Natural killer cell (primary cell): Measurements from ENCODE around the gene NUDT16L1. TPM values are rescaled to one million over a fixed set of nuclear protein-coding genes. Genes with fewer than 3 reads are reported as not detected.

Source experiments
- ATAC-seq, 3 donors: fragments of 150-1000 bp in 2 of 3; fragments of 200-7000 bp in 1 of 3; cut with Tn5 transposase; 1 replicate in 1 of 3; 2 replicates in 2 of 3; pipeline ENCODE4 v1.10.0; 2021; ENCODE audit warnings: mild to moderate bottlenecking in 2 of 3, moderate library complexity in 2 of 3
- DNase-seq, 2 donors: peaks; one replicate each; pipeline versions ENCODE4 v3.0.0 to v3.0.0-alpha.2; 2013 to 2021; ENCODE audit warnings: mixed read lengths in 1 of 2
- H3K27ac ChIP-seq: one replicate; pipeline ENCODE4 v1.5.1; 2013; ENCODE audit warnings: mild to moderate bottlenecking, low read length
- H3K27me3 ChIP-seq: one replicate; pipeline ENCODE4 v1.6.1; 2013; ENCODE audit warnings: low read length; ENCODE audit not compliant: control insufficient read depth, insufficient read depth
- H3K36me3 ChIP-seq: one replicate; pipeline ENCODE4 v1.6.1; 2013; ENCODE audit warnings: low read length; ENCODE audit not compliant: control insufficient read depth, insufficient read depth
- H3K4me1 ChIP-seq: one replicate; pipeline ENCODE4 v1.6.1; 2013; ENCODE audit warnings: low read length; ENCODE audit not compliant: control insufficient read depth, insufficient read depth
- H3K4me3 ChIP-seq: one replicate; pipeline ENCODE4 v1.5.1; 2013; ENCODE audit warnings: low read length
- H3K9me3 ChIP-seq: one replicate; pipeline ENCODE4 v1.6.1; 2013; ENCODE audit warnings: low read length; ENCODE audit not compliant: control insufficient read depth, insufficient read depth
- H3K27ac Mint-ChIP-seq, 2 donors: one replicate each; pipeline ENCODE4 v1.8.0; 2022; ENCODE audit warnings: mild to moderate bottlenecking in 2 of 2, mixed read lengths in 2 of 2, moderate library complexity in 1 of 2
- H3K27me3 Mint-ChIP-seq, 2 donors: one replicate each; pipeline ENCODE4 v1.8.0; 2022; ENCODE audit warnings: low read depth in 2 of 2, mixed read lengths in 2 of 2
- H3K36me3 Mint-ChIP-seq: one replicate; pipeline ENCODE4 v1.8.0; 2022; ENCODE audit warnings: mixed read lengths
- H3K4me1 Mint-ChIP-seq, 2 donors: one replicate each; pipeline ENCODE4 v1.8.0; 2022; ENCODE audit warnings: mixed read lengths in 2 of 2
- H3K4me3 Mint-ChIP-seq: one replicate; pipeline ENCODE4 v1.8.0; 2022; ENCODE audit warnings: mild to moderate bottlenecking, moderate library complexity, mixed read lengths
- H3K9me3 Mint-ChIP-seq, 2 donors: one replicate each; pipeline ENCODE4 v1.8.0; 2022; ENCODE audit warnings: mixed read lengths in 2 of 2
- WGBS: methylation state at CpG from one replicate; pipeline ENCODE4 v1.1.7; 2013; ENCODE audit warnings: missing lambda C conversion rate; ENCODE audit not compliant: insufficient coverage; 5-methylcytosine and 5-hydroxymethylcytosine counted together
- intact Hi-C: fragments of 100-400 bp; cut with micrococcal nuclease; formaldehyde crosslinking; loops from one replicate; pipeline ENCODE4 v1.14.2; 2022
- total RNA-seq, 4 donors: library from RNA; stranded (reverse); fragments of 120-200 nt in 1 of 4; gene quantifications; one replicate each; pipeline versions ENCODE4 v1.2.3 to v1.2.4, GENCODE V29; 2013 to 2022
- TF ChIP-seq, protein P1 (sequence below): fragments of 200-600 bp; IDR thresholded peaks from one replicate; pipeline ENCODE4 v1.8.0; 2022; ENCODE audit warnings: antibody characterized with exemption

NUDT16L1 gene
- total RNA-seq, 3 donors from 2014 or later (not counting 1 experiment from before 2014, with no cell fraction given): 30.8 to 39.1 (median 35.0) TPM

DNA sequence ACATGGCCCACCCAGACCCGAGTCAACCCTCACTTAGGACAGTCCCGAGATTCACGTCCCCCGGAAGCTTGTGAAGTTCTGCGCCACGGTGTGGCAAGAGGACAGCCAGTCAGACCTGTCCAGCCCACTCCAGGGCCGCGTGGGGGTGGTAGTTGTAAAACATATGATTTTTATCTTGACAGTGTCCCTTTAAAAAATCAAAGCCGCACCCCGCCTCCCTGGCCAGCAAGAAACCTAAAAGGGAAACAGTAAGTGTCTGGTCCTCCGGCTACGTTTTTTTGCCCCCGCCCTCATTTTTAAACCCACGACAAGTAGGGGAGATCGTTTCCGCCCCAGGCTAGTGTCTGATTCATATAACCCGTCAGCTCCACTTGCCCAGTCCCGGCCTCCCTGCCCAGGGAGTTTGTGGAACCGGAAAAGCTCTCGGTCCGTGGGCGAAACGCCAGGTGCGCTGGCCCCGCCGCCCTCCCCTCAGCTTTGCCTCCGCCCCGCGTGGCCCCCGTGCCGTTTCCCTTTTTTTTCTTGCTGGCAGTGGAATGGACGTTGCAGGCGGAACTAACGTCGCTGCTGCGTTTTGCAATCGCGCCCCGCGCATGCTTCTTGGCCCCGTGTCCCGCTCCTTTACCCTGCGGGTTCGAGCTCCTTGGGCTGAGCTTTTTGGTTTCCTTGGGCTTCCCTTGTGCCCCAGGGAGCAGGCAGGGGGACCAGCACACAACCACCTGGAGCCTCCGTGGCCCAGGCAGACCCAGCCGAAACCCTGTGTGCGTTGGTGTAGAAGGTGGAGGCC, 13.3 kb upstream of the NUDT16L1 start:
- no peaks in the 10 kb centered on the region for H3K36me3 Mint-ChIP-seq
- no peaks in the 10 kb centered on the region for H3K9me3 ChIP-seq
- no peak overlapping the region for H3K4me3 Mint-ChIP-seq
- peaks cover 40% of the 10 kb centered on the region for H3K36me3 ChIP-seq
- intact Hi-C loops: no loop called here
- WGBS: 86% methylated on average over 47 of the region's 47 CpGs
- ATAC-seq: peak in 2 of 3 donors; percentile 21 to 52
- H3K4me3 ChIP-seq: no peak overlapping the region
- H3K4me1 Mint-ChIP-seq: peaks cover 18 to 33% of the 10 kb centered on the region in 2 donors
- no peak overlapping the region for H3K27ac Mint-ChIP-seq
- H3K9me3 Mint-ChIP-seq: no peaks in the 10 kb centered on the region
- H3K27me3 Mint-ChIP-seq: no peaks in the 10 kb centered on the region
- TF ChIP-seq, protein P1, sequence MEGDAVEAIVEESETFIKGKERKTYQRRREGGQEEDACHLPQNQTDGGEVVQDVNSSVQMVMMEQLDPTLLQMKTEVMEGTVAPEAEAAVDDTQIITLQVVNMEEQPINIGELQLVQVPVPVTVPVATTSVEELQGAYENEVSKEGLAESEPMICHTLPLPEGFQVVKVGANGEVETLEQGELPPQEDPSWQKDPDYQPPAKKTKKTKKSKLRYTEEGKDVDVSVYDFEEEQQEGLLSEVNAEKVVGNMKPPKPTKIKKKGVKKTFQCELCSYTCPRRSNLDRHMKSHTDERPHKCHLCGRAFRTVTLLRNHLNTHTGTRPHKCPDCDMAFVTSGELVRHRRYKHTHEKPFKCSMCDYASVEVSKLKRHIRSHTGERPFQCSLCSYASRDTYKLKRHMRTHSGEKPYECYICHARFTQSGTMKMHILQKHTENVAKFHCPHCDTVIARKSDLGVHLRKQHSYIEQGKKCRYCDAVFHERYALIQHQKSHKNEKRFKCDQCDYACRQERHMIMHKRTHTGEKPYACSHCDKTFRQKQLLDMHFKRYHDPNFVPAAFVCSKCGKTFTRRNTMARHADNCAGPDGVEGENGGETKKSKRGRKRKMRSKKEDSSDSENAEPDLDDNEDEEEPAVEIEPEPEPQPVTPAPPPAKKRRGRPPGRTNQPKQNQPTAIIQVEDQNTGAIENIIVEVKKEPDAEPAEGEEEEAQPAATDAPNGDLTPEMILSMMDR: no peak
- peak overlapping the region; percentile 47 for H3K27ac ChIP-seq
- no peaks in the 10 kb centered on the region for H3K27me3 ChIP-seq
- H3K4me1 ChIP-seq: peaks cover 33% of the 10 kb centered on the region
- DNase-seq: no peak

GRCh38 chr16:4680673-4681470, 12.5 kb upstream of the NUDT16L1 start:
- Mint-ChIP-seq H3K27ac (peak overlapping the region; percentile 29 to 65), H3K27me3 (no peaks in the 10 kb centered on the region), H3K4me1 (peaks cover 12 to 26% of the 10 kb centered on the region in 2 donors), H3K9me3 (no peaks in the 10 kb centered on the region), H3K36me3 (no peaks in the 10 kb centered on the region), H3K4me3 (no peak overlapping the region)
- no peaks in the 10 kb centered on the region for H3K27me3 ChIP-seq
- DNase-seq: no peak
- no peak for ATAC-seq
- peaks cover 24% of the 10 kb centered on the region for H3K4me1 ChIP-seq
- 94% methylated on average over 26 of the region's 26 CpGs for WGBS
- peak overlapping the region; percentile 47 for H3K27ac ChIP-seq
- TF ChIP-seq, protein P1: no peak
- H3K9me3 ChIP-seq: no peaks in the 10 kb centered on the region
- intact Hi-C loops: no loop called here
- no peak overlapping the region for H3K4me3 ChIP-seq
- H3K36me3 ChIP-seq: peaks cover 42% of the 10 kb centered on the region

GRCh38 chr16:4681471-4682083, 11.8 kb upstream of the NUDT16L1 start:
- Histone ChIP-seq H3K27ac (no peak overlapping the region), H3K27me3 (no peaks in the 10 kb centered on the region), H3K4me3 (no peak overlapping the region), H3K9me3 (no peaks in the 10 kb centered on the region), H3K36me3 (peaks cover 42% of the 10 kb centered on the region), H3K4me1 (peaks cover 17% of the 10 kb centered on the region)
- ATAC-seq: no peak
- intact Hi-C loops: no loop called here
- TF ChIP-seq, protein P1: no peak
- peak in 1 of 2 donors; percentile 40 for DNase-seq
- WGBS: 81% methylated on average over 39 of the region's 39 CpGs
- Mint-ChIP-seq H3K36me3 (no peaks in the 10 kb centered on the region), H3K4me3 (no peak overlapping the region), H3K4me1 (peaks cover 5 to 24% of the 10 kb centered on the region in 2 donors), H3K27ac (peak overlapping the region in 1 of 2 donors; percentile 65), H3K27me3 (no peaks in the 10 kb centered on the region), H3K9me3 (no peaks in the 10 kb centered on the region)
